Keratinocyte (primary cell): Measurements from ENCODE around the gene ATF6.
"Not testable (repeated sequence)": the region's sequence is repeated elsewhere in the genome, so short reads cannot be mapped to it uniquely, and the experiment has no call there.

Experiments
- EZH2 ChIP-seq: IDR thresholded peaks from one replicate; pipeline ENCODE4 v1.6.1; 2012; ENCODE audit warnings: inconsistent platforms, mild to moderate bottlenecking, low read length, moderate library complexity
- TF ChIP-seq, protein P1 (sequence below), 3 experiments: IDR thresholded peaks in 1 of 3; conservative IDR thresholded peaks in 1 of 3; optimal IDR thresholded peaks in 1 of 3; 2 replicates in 2 of 3; 3 replicates in 1 of 3; pipeline versions ENCODE3 to v1.5.1; 2011; ENCODE audit warnings: low read length in 3 of 3, mild to moderate bottlenecking in 3 of 3, moderate library complexity in 2 of 3, control low read depth in 1 of 3, inconsistent platforms in 1 of 3; ENCODE audit not compliant: insufficient read depth in 2 of 3; ENCODE audit errors: extremely low read depth in 1 of 3

DNA sequence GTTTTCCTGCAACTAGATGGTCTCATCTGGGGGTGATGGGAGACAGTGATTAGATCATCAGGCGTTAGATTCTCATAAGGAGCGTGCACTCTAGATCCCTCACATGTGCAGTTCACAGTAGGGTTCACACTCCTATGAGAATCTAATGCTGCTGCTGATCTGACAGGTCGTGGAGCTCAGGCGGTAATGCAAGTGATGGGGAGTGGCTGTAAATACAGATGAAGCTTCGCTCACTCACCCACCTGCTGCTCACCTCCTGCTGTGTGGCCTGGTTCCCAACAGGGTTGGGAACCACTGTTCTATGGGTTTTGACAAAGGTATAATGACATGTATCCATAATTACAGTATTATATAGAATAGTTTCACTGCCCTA lies 3.5 kb downstream of the ATF6 start:
- TF ChIP-seq, protein P1, sequence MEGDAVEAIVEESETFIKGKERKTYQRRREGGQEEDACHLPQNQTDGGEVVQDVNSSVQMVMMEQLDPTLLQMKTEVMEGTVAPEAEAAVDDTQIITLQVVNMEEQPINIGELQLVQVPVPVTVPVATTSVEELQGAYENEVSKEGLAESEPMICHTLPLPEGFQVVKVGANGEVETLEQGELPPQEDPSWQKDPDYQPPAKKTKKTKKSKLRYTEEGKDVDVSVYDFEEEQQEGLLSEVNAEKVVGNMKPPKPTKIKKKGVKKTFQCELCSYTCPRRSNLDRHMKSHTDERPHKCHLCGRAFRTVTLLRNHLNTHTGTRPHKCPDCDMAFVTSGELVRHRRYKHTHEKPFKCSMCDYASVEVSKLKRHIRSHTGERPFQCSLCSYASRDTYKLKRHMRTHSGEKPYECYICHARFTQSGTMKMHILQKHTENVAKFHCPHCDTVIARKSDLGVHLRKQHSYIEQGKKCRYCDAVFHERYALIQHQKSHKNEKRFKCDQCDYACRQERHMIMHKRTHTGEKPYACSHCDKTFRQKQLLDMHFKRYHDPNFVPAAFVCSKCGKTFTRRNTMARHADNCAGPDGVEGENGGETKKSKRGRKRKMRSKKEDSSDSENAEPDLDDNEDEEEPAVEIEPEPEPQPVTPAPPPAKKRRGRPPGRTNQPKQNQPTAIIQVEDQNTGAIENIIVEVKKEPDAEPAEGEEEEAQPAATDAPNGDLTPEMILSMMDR (optimal IDR thresholded peaks at IDR 0.05 in 1 of 3, IDR thresholded peaks at IDR 0.05 in 1 of 3, conservative IDR thresholded peaks at IDR 0.05 in 1 of 3; ENCODE audit: extremely low read depth in 1 of 3, insufficient read depth in 2 of 3, low read length in 3 of 3), result not testable (repeated sequence)
- not testable (repeated sequence) for TF ChIP-seq EZH2
